ENCODE data around the gene POLR1A. TPM values are rescaled to one million over a fixed set of nuclear protein-coding genes. Genes with fewer than 3 reads are reported as not detected.

POLR1A gene
- total RNA-seq, 4 donors from 2014 or later, result 15.6 to 21.7 (median 17.7) TPM

GRCh38 chr2:86102157-86102556 is 3.5 kb downstream of the POLR1A start:
- H3K27ac ChIP-seq, result no peak overlapping the region
- H3K9me3 ChIP-seq, result no peaks in the 10 kb centered on the region
- H3K36me3 ChIP-seq, result peaks cover 0 to 46% of the 10 kb centered on the region in 2 donors
- TF ChIP-seq POLR2AphosphoS5 (IDR thresholded peaks at IDR 0.05), result no peak
- TF ChIP-seq EP300 (IDR thresholded peaks at IDR 0.05), result no peak
- no peak for TF ChIP-seq CTCF (IDR thresholded peaks at IDR 0.05)
- no peak for TF ChIP-seq POLR2A (IDR thresholded peaks at IDR 0.05)
- H3K27me3 ChIP-seq, result no peaks in the 10 kb centered on the region
- peaks cover 7 to 30% (median 12%) of the 10 kb centered on the region in 3 donors for H3K4me1 ChIP-seq
- no peak overlapping the region for H3K4me3 ChIP-seq
- ATAC-seq, result no peak

DNA sequence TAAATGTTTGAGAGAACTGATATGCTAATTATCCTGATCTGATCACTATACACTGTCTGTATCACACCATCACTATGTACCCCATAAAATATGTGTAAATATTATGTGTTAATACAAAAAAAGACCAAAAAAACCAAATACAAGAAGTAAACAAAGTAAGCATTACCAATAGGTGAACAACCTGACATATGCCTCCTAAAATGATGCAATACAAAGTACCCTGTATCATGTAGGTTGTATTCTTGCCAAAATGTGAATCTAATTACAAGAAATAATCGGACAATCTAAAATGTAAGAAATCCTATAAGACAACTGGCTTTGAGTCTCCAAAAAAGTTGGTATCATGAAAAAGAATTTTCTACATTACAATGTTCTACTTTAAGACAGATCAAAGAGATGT is 7.8 kb downstream of the POLR1A start:
- Histone ChIP-seq H3K4me3 (no peak overlapping the region), H3K4me1 (peaks cover 0 to 3% (median 0%) of the 10 kb centered on the region in 3 donors), H3K27ac (no peak overlapping the region), H3K36me3 (peaks cover 0 to 85% of the 10 kb centered on the region in 2 donors), H3K9me3 (no peaks in the 10 kb centered on the region), H3K27me3 (no peaks in the 10 kb centered on the region)
- WGBS, 2 donors (ENCODE audit: low coverage in 1 of 2), result 82 to 92% methylated on average over 1 of the region's 1 CpG
- ATAC-seq, result no peak
- TF ChIP-seq POLR2AphosphoS5 (IDR thresholded peaks at IDR 0.05), result no peak
- no peak for TF ChIP-seq EP300 (IDR thresholded peaks at IDR 0.05)
- TF ChIP-seq CTCF (IDR thresholded peaks at IDR 0.05), result no peak
- TF ChIP-seq POLR2A (IDR thresholded peaks at IDR 0.05), result no peak

DNA sequence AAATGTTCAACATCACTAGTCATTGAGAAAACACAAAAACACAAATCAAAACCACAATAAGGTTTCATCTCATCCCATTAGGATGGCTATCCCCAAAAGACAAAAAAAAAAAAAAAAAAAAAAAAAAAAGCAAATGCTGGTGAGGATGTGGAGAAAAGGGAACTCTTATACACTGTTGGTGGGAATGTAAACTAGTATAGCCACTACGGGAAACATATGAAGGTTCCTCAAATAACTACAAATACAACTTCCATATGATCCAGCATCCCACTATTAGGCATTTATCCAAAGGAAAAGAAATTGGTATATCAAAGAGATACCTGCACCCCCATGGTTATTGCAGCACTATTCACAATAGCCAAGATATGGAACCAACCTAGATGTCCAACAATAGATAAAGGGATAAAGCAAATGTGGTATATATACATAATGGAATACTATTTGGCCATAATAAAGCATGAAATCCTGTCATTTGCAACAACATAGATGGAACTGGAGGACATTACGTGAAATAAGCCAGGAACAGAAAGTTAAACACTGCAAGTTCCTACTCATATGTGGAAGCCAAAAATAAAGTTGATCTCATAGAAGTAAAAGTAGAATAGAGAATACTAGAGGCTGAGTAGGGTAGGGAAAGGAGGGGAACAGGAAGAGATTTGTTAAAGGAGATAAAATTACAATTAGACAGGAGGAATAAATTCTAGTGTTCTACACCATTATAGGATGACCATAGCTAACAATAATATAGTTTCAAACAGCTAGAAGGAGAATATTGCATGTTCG is 8.4 kb downstream of the POLR1A start:
- Histone ChIP-seq H3K4me3 (no peak overlapping the region), H3K27me3 (no peaks in the 10 kb centered on the region), H3K9me3 (no peaks in the 10 kb centered on the region), H3K4me1 (no peaks in the 10 kb centered on the region), H3K36me3 (peaks cover 0 to 85% of the 10 kb centered on the region in 2 donors), H3K27ac (no peak overlapping the region)
- TF ChIP-seq CTCF (IDR thresholded peaks at IDR 0.05) (no peak), POLR2A (IDR thresholded peaks at IDR 0.05) (no peak), EP300 (IDR thresholded peaks at IDR 0.05) (no peak), POLR2AphosphoS5 (IDR thresholded peaks at IDR 0.05) (no peak)
- ATAC-seq, result no peak
- 96 to 100% methylated on average over 2 to 3 of the region's 3 CpGs for WGBS, 2 donors (ENCODE audit: low coverage in 1 of 2)

- no peaks in the 10 kb centered on the region for H3K4me1 ChIP-seq
- ATAC-seq, result no peak
- TF ChIP-seq EP300 (IDR thresholded peaks at IDR 0.05) (no peak), CTCF (IDR thresholded peaks at IDR 0.05) (no peak), POLR2A (IDR thresholded peaks at IDR 0.05) (no peak), POLR2AphosphoS5 (IDR thresholded peaks at IDR 0.05) (no peak)
- peaks cover 3 to 95% of the 10 kb centered on the region in 2 donors for H3K36me3 ChIP-seq
- no peak overlapping the region for H3K4me3 ChIP-seq
- 30 to 45% methylated on average over 1 of the region's 1 CpG for WGBS, 2 donors (ENCODE audit: low coverage in 1 of 2)
- H3K27ac ChIP-seq, result no peak overlapping the region
- H3K9me3 ChIP-seq, result no peaks in the 10 kb centered on the region
- no peaks in the 10 kb centered on the region for H3K27me3 ChIP-seq
Measured at GRCh38 chr2:86094229-86094628, 11.5 kb downstream of the POLR1A start.

Measured in gastroesophageal sphincter (tissue), 4 donors.